Superior temporal gyrus (tissue), 1 donor: ENCODE data around the gene EXOSC3.
"Not testable (repeated sequence)": the region's sequence is repeated elsewhere in the genome, so short reads cannot be mapped to it uniquely, and the experiment has no call there.

ENCODE experiments used
- DNase-seq: peaks from one replicate; pipeline ENCODE4 v3.0.0-alpha.2; 2016; ENCODE audit errors: extremely low spot score

Gene EXOSC3

GRCh38 chr9:37784616-37785483, at the start of gene EXOSC3:
Gene EXOSC3 (minus strand): TSS chr9:37785064. CDS start chr9:37785044, 20 bp downstream.
- DNase-seq: peak; percentile 97

DNA sequence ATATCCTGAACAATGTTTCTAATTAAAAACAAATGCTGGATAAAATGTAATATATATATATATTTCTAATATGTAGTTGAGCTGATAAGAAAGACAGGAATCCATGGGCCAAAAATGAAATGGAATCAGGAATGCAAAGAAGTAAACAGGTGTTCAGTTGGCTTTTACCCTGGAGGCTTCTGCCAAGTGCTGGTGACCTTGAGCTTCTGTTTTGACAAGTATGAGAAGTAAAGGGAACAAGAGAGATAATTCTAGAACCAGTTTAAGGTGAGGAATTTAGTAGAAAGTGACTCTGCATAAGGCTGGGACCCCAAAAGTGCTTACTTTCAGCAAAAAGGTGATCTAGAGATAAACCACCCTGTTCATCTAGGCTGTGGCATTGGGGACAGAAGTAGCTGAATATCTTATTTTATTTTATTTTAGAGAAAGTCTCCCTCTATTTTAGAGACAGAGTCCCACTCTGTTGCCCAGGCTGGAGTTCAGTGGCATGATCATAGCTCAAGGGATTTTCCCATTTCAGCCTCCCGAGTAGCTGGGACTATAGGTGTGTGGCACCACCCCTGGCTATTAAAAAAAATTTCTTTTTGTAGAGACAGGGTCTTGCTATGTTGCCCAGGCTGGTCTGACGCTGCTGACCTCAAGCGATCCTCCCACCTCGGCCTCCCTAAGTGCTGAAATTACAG, 42.8 kb upstream of the EXOSC3 start:
- DNase-seq: no peak

GRCh38 chr9:37825174-37825573, 40.3 kb upstream of the EXOSC3 start:
- not testable (repeated sequence) for DNase-seq

DNA sequence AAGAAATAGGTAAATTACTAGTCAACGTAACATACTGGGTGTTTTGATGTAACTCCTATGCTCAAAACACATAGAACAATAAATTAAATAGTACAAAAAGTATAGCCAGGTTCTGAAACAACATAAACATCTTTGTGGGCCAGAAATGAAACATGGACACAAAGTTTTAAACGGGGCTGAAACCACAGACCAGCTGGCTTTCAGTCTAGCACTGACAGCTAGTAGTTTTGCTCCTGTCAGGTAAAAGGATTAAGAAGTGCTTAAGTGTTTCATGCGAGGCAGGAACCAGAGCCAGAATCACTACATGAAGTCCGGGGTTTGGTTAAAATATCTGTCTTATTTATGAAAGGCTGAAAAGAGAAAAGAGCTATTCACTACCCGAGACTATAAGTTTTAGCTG, 35.3 kb upstream of the EXOSC3 start:
- DNase-seq: no peak

- no peak for DNase-seq
Measured at GRCh38 chr9:37818849-37819248, 34.0 kb upstream of the EXOSC3 start.

DNA sequence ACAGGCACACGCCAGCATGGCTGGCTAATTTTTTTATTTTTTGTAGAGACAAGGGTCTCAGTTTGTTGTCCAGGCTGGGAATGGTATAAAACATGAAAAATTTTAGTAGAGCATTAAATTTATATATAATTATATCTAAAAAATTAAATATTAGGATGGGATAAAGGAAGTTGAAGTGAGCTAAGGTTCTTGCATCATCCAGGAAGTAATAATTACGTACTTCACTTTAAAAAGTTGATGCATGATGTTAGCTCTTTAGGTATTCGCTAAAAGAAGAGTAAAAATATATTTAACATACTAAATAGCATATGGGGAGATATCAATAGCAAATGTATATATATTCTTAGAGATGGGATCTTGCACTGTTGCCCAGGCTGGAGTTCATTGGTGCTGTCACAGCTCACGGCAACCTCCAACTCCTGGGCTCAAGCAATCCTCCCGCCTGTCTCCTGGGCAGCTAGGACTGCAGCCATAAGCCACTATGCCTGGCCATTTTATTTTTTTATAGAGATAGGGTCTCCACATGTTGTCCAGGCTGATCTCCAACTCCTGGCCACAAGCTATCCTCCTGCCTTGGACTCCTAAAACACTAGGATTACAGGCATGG, 28.0 kb upstream of the EXOSC3 start:
- no peak for DNase-seq

DNA sequence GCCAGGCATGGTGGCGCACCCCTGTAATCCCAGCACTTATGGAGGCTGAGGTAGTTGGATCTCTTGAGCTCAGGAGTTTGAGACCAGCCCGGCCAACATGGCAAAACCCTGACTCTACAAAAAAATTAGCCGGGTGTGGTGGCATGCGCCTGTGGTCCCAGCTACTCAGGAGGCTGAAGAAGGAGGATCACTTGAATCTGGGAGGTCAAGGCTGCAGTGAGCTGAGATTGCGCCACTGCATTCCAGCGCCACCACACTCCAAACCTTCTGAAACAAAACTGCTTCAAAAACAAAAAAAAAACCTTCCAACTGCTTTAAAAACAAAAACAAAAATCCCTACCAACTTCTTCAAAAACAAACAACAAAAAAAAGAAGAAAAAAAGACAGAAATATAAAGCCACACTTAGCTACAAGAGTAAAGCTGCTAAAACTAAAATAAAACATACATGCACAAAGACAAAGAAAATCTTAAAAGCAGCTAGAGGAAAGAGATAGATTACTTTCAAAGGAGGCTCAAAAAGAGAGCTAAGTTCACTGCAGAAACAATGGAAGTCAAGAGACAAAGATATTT, 27.1 kb upstream of the EXOSC3 start:
- DNase-seq: no peak

DNA sequence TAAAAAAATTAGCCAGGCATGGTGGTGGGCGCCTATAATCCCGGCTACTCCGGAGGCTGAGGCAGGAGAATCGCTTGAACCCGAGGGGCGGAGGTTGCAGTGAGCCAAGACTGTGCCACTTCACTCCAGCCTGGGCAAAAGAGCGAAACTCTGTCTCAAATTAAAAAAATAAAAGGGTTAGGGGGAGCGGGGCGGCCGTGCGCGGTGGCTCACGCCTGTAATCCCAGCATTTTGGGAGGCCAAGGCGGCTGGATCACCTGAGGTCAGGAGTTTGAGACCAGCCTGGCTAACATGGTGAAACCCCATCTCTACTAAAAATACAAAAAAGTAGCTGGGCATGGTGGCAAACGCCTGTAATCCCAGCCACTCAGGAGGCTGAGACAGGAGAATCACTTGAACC, 24.8 kb upstream of the EXOSC3 start:
- DNase-seq: not testable (repeated sequence)

DNA sequence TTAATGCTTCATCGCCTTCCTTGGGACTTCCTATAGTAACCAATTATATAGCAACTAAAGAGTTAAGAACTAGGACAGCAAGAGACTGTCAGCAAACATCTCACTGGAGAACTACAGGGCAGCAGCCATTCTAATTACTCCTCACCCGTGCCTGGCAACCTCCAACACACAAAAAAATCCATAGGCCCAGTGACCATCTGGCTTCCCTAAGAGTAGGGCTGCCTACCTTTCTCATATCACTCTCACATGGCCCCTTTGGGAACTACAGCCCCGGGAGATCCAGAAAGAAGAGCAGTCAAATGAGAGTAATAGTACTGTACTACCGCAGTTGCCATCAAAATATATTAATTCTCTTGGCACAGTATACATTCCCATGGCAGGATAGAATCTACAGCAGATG, 21.4 kb upstream of the EXOSC3 start:
- DNase-seq: no peak

DNA sequence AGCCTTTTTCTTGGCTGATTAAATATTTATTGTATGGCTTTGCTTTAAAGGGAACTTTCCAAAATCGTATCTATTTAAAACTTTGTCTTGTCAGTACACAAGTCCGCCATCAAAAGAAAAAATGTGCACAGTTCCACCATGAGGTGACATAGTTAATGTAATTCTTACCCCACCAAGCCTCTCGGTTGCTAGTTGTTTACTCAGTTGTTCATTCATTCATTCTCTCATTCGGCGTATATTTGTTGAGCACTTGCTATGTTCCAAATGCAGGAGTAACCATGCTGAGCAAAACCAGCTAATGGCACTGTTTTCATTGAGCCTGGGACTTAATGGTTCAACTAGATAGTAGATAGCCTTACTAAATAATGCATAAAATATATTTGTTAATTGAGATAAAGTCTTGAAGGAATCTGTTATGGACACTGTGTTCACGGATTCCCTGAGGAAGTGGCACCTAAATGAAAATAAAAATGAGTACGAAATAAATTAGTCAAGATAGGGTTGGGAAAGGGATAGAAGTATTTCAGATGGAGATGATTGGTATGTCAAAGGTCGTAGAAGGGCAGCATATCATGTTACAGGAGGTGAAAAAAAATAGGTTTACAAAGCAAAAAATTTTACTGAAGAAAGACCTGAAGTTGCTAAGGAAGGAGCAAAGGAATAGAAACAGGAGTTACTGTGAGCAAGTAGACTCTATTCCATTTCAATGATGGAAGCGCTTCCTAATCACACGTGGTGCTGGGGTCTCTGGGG, 17.3 kb upstream of the EXOSC3 start:
- DNase-seq: no peak

- DNase-seq: no peak
Measured at GRCh38 chr9:37801287-37801850, 16.5 kb upstream of the EXOSC3 start.

DNA sequence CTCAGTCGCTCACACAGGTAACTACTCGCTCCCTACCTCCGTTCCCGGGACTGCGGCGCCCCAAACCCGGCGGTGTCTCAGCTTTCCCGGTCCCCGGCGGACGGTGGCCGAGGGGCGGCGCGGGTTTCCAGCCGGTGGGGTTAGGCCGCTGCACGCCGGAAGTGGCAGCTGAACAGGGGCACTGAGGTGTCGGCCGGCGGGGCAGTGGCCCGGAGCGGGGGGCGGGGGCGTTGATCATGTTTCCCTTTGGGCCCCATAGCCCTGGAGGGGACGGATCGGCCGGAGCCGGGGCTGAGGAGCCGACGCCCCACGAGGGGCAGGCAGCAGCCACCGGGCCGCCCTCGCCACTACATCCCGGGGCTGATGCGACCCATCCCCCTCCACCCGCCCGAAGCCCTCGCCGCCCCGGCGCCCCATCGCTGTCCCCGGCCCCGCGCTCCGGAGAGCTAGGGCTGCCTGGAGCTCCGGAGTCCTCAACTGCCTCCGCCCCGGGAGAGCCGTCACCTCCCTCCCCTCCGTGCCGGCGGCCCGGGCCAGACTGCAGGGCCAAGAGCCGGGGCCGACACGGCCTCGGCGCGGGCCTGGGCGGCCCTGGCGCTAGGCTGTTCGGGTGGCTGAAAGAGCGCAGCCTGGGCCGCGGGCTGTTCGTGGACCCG, 15.9 kb upstream of the EXOSC3 start, which contains the start of gene DCAF10:
TSS of gene DCAF10 (plus strand) at position 167 of the 656 bp plus-strand sequence. CDS start at position 237, 70 bp downstream.
- peak; percentile 81 for DNase-seq

- no peak for DNase-seq
Measured at GRCh38 chr9:37798677-37799076, 13.8 kb upstream of the EXOSC3 start.

DNA sequence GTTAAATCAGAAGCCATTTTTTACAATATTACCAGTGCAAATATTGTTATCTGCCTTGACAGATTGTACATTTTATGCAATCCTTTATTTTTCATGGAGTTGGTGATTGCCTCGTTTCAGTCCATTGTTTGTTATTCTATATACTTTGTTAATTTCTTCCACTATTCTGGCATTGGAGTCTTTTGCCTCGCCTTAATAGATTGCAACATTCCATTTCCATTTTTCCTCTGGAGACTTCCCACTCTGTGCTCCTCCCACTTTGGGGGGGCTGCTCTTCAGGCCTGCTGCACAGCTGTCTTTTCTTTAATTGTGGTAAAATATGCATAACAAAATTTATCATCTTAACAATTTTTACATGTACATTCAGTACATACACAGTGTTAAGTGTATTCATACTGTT, 11.4 kb upstream of the EXOSC3 start:
- DNase-seq: no peak

GRCh38 chr9:37792122-37792521, 7.3 kb upstream of the EXOSC3 start:
- no peak for DNase-seq

GRCh38 chr9:37790096-37790495, 5.2 kb upstream of the EXOSC3 start:
- no peak for DNase-seq

GRCh38 chr9:37788332-37788731, 3.5 kb upstream of the EXOSC3 start:
- no peak for DNase-seq

GRCh38 chr9:37787059-37787458, 2.2 kb upstream of the EXOSC3 start:
- no peak for DNase-seq

DNA sequence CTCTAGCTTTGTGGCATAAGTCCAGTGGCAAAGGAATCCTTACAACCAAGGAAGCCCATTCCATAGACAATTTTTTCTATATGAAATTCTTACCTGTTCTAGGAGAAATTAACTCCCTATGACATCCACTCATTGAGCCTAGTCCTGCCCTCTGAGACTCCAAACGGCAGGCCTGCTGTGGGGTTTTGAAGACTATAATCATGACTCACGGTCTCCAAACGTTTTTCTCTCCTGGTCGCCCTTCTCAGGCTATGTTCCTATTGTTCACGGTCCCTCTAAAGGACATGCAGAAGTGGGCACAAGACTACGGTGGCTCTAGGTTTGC, 611 bp downstream of the EXOSC3 start:
- no peak for DNase-seq

GRCh38 chr9:37778534-37778933, 6.3 kb downstream of the EXOSC3 start:
- DNase-seq: no peak

DNA sequence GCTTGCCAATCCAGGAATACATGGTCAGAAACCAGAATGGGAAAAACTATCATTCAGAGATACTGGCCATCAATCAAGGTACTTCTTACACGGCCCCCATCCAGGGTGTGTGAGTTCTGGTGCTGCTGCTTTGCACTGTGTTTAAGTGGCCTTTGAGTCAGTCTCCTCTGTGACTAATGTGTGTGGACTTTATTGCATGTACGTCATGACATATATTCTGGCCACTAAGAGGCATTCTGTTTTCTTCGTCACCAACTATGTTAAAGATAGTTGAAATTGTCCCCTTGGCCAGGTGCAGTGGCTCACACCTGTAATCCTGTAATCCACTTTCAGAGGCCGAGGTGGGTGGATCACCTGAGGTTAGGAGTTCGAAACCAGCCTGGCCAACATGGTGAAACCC, 8.5 kb downstream of the EXOSC3 start:
- no peak for DNase-seq
